Spleen (tissue), 11 donors: ENCODE data around the gene CEP20. TPM values are rescaled to one million over a fixed set of nuclear protein-coding genes. Genes with fewer than 3 reads are reported as not detected.

Experiments used
- DNase-seq: peaks from one replicate; pipeline ENCODE4 v3.0.0-alpha.2; 2020
- H3K27ac ChIP-seq, 8 donors: fragments of 200-600 bp; sonication (generic) in 7 of 8; 1 replicate in 4 of 8; 2 replicates in 4 of 8; pipeline versions ENCODE4 v1.5.0 to v1.8.0; 2016 to 2021; ENCODE audit warnings: inconsistent platforms in 4 of 8, mild to moderate bottlenecking in 4 of 8, moderate library complexity in 1 of 8
- H3K27me3 ChIP-seq, 7 donors: fragments of 200-600 bp; sonication (generic) in 6 of 7; replicated peaks in 1 of 7; 1 replicate in 4 of 7; 2 replicates in 3 of 7; pipeline versions ENCODE4 v1.5.0 to v1.8.0; 2016 to 2021; ENCODE audit warnings: inconsistent platforms in 3 of 7, mild to moderate bottlenecking in 1 of 7
- H3K36me3 ChIP-seq, 6 donors: fragments of 200-600 bp; sonication (generic) in 5 of 6; 1 replicate in 4 of 6; 2 replicates in 2 of 6; pipeline versions ENCODE4 v1.5.0 to v1.8.0; 2016 to 2021; ENCODE audit warnings: inconsistent platforms in 2 of 6
- H3K4me1 ChIP-seq, 6 donors: fragments of 200-600 bp; sonication (generic) in 5 of 6; 1 replicate in 3 of 6; 2 replicates in 3 of 6; pipeline versions ENCODE4 v1.5.0 to v1.8.0; 2016 to 2021; ENCODE audit warnings: inconsistent platforms in 3 of 6
- H3K4me3 ChIP-seq, 8 donors: fragments of 200-600 bp; sonication (generic) in 7 of 8; 1 replicate in 4 of 8; 2 replicates in 4 of 8; pipeline versions ENCODE4 v1.5.0 to v1.8.0; 2016 to 2021; ENCODE audit warnings: inconsistent platforms in 4 of 8, mild to moderate bottlenecking in 4 of 8, moderate library complexity in 2 of 8
- H3K9me3 ChIP-seq, 8 donors: fragments of 200-600 bp; sonication (generic) in 7 of 8; 1 replicate in 4 of 8; 2 replicates in 4 of 8; pipeline versions ENCODE4 v1.5.0 to v1.8.0; 2016 to 2021; ENCODE audit warnings: inconsistent platforms in 4 of 8
- CTCF ChIP-seq, 11 experiments: fragments of 200-600 bp in 7 of 11; fragments of 450-650 bp in 4 of 11; sonication (generic) in 4 of 11; IDR thresholded peaks in 8 of 11; conservative IDR thresholded peaks in 3 of 11; 1 replicate in 7 of 11; 2 replicates in 4 of 11; pipeline versions ENCODE4 v1.4.0 to v1.8.0; 2016 to 2021; ENCODE audit warnings: antibody characterized with exemption in 11 of 11, inconsistent platforms in 4 of 11, mild to moderate bottlenecking in 1 of 11
- POLR2A ChIP-seq, 3 donors: fragments of 450-650 bp; IDR thresholded peaks; one replicate each; pipeline ENCODE4 v1.5.1; 2017; ENCODE audit warnings: antibody characterized with exemption in 3 of 3, mild to moderate bottlenecking in 1 of 3
- POLR2AphosphoS5 ChIP-seq, 3 donors: sonication (generic); formaldehyde crosslinking; IDR thresholded peaks; one replicate each; pipeline ENCODE4 v1.5.1; 2017; ENCODE audit warnings: antibody characterized with exemption in 3 of 3
- WGBS, 5 donors: extraction: QIAGEN DNeasy Blood & Tissue Kit in 3 of 5; methylation state at CpG; one replicate each; pipeline versions ENCODE4 v1.1.5 to v1.1.7; 2013 to 2018; 5-methylcytosine and 5-hydroxymethylcytosine counted together
- intact Hi-C: fragments of 100-400 bp; cut with DNase I; formaldehyde crosslinking; loops from one replicate; pipeline ENCODE4 v1.15.0; 2023; ENCODE audit warnings: low total_unique reads
- polyA plus RNA-seq, 3 donors: library from polyadenylated mRNA; stranded (reverse); fragments of 200-250 nt; gene quantifications; one replicate each; pipeline ENCODE4 v1.2.1, GENCODE V29; 2013
- total RNA-seq, 7 donors: library from RNA; depleted of rRNA in 3 of 7; stranded (reverse); fragments of >200 nt in 3 of 7; fragmentation: NEBNext Ultra II Directional in 4 of 7; extraction: Animal tissue kit (Norgen Biotek cat#: 25700) in 4 of 7; gene quantifications; one replicate each; pipeline versions ENCODE4 v1.1.0 to v1.2.1, GENCODE V29; 2016 to 2021
- donor health status: healthy with polysubstance abuse.
- donor health status: DM: no; HTN: no; CAD: no; lungs with moderate emphysema.
- donor health status: DM: no; HTN: no; CAD: no.
- donor health status: Bipolar disorder and iron deficiency.
- donor health status: healthy.
- donor health status: DM: no; HTN: no; CAD: no.
- donor health status: DM: yes; HTN: yes; CAD: no.

CEP20 gene
- total and polyA plus RNA-seq, 10 donors = 14.7 to 29.2 (median 25.6) TPM

DNA sequence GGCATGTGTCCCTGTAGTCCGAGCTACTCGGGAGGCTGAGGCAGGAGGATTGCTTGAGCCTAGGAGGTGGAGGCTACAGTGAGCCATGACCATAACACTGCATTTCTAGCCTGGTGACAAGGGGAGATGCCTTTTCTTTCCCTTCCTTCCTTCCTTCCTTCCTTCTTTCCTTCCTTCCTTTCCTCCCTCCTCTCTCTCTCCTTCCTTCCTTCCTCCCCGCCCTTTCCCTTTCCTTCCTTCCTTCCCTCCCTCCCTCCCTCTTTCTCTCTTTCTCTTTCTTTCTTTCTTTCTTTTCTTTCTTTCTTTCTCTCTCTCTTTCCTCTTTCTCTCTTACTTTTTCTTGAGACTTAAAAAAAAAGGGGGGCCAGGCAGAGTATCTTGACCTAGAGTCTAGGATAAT lies 3.1 kb upstream of the CEP20 start:
- Histone ChIP-seq H3K36me3 (no peaks in the 10 kb centered on the region), H3K4me1 (peaks cover 13 to 24% (median 18%) of the 10 kb centered on the region in 6 donors), H3K9me3 (no peaks in the 10 kb centered on the region), H3K4me3 (no peak overlapping the region), H3K27ac (no peak overlapping the region), H3K27me3 (no peaks in the 10 kb centered on the region)
- TF ChIP-seq POLR2AphosphoS5 (IDR thresholded peaks at IDR 0.05) (no peak), CTCF (IDR thresholded peaks at IDR 0.05 in 8 of 11, conservative IDR thresholded peaks at IDR 0.05 in 3 of 11) (no peak), POLR2A (IDR thresholded peaks at IDR 0.05) (no peak)
- 81 to 98% (median 96%) methylated on average over 3 of the region's 3 CpGs for WGBS, 5 donors
- no peak for DNase-seq
- intact Hi-C loops = loop anchor here (10.0 kb wide), 1 partner anchor 63 kb away; no protein-coding TSS in a partner anchor

DNA sequence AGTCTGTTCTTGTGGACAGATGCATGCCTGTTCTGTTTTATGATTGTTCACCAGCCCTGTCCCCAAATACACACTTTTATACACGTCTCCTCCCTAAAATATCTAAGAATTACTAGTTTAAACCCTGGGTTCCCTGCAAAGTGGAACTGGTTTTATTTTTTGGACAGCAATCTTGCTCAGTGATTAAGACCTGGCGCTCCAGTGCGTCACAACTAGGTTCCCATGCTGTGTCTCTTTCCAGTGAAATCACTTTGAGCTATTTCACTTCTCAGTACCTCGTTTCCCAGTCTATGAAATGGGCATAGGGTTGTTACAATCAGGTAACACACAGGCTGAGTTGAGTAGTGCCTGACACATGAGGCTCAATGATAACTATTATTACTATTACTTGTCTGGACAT lies 1.1 kb downstream of the CEP20 start:
- Histone ChIP-seq H3K27me3 (no peaks in the 10 kb centered on the region), H3K27ac (no peak overlapping the region), H3K36me3 (peaks cover 0 to 18% (median 14%) of the 10 kb centered on the region in 6 donors), H3K4me1 (peaks cover 15 to 42% (median 25%) of the 10 kb centered on the region in 6 donors), H3K4me3 (peak overlapping the region in 7 of 8 donors; percentile 80 to 96 (median 83)), H3K9me3 (no peaks in the 10 kb centered on the region)
- intact Hi-C loops = no loop called here
- DNase-seq = no peak
- no peak for TF ChIP-seq CTCF (IDR thresholded peaks at IDR 0.05 in 8 of 11, conservative IDR thresholded peaks at IDR 0.05 in 3 of 11)
- TF ChIP-seq POLR2AphosphoS5 (IDR thresholded peaks at IDR 0.05) = no peak
- no peak for TF ChIP-seq POLR2A (IDR thresholded peaks at IDR 0.05)
- WGBS, 5 donors = 86 to 92% (median 90%) methylated on average over 4 of the region's 4 CpGs

DNA sequence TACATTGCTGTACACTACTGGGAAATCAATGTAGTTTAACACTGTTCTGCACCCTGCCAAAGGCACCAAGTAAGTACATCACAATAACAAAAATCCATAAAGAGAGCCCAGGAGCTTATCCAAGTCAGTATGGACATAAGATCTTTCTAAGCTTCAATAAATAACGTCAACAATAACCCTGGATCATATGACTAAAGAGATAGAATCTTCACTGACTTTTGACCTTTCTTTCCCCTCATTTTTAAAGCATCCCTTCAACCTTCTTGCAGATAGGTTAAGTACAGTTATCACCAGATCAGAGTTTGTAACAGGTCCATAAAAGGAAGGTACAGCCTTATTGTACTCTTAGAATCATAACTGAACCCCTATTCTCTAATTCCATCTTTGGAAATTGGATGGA lies 2.3 kb downstream of the CEP20 start:
- Histone ChIP-seq H3K4me3 (no peak overlapping the region), H3K27ac (no peak overlapping the region), H3K36me3 (peaks cover 0 to 30% (median 25%) of the 10 kb centered on the region in 6 donors), H3K27me3 (no peaks in the 10 kb centered on the region), H3K9me3 (no peaks in the 10 kb centered on the region), H3K4me1 (peaks cover 15 to 42% (median 25%) of the 10 kb centered on the region in 6 donors)
- WGBS, 5 donors = 41 to 78% (median 65%) methylated on average over 1 of the region's 1 CpG
- intact Hi-C loops = no loop called here
- TF ChIP-seq POLR2AphosphoS5 (IDR thresholded peaks at IDR 0.05) (no peak), POLR2A (IDR thresholded peaks at IDR 0.05) (no peak), CTCF (IDR thresholded peaks at IDR 0.05 in 8 of 11, conservative IDR thresholded peaks at IDR 0.05 in 3 of 11) (no peak)
- DNase-seq = no peak

DNA sequence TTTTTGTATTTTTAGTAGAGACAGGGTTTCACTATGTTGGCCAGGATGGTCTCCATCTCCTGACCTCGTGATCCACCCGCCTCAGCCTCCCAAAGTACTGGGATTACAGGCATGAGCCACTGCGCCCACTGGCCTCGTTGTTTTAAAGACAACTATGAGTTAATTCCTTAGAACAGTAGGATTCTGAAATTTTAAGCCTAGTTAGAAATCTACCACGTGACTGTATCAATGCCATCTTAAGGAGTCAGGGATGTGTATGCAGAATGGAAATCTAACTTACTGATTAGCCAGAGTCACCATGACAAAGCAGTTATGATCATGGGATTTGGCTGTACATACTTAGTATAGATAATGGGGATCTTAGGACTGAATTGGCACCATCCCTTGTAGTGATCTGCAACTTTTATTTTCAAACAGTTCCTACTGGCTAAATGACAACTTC lies 2.8 kb downstream of the CEP20 start:
- no peaks in the 10 kb centered on the region for H3K9me3 ChIP-seq
- 87 to 93% (median 91%) methylated on average over 5 of the region's 5 CpGs for WGBS, 5 donors
- H3K27ac ChIP-seq = no peak overlapping the region
- intact Hi-C loops = no loop called here
- H3K4me3 ChIP-seq = no peak overlapping the region
- no peak for DNase-seq
- no peak for TF ChIP-seq POLR2AphosphoS5 (IDR thresholded peaks at IDR 0.05)
- TF ChIP-seq CTCF (IDR thresholded peaks at IDR 0.05 in 8 of 11, conservative IDR thresholded peaks at IDR 0.05 in 3 of 11) = no peak
- no peak for TF ChIP-seq POLR2A (IDR thresholded peaks at IDR 0.05)
- peaks cover 15 to 42% (median 25%) of the 10 kb centered on the region in 6 donors for H3K4me1 ChIP-seq
- no peaks in the 10 kb centered on the region for H3K27me3 ChIP-seq
- H3K36me3 ChIP-seq = peaks cover 0 to 35% (median 29%) of the 10 kb centered on the region in 6 donors
